HCT116 (cell line): ENCODE measurements around the gene SLC25A21. TPM values are rescaled to one million over a fixed set of nuclear protein-coding genes. Genes with fewer than 3 reads are reported as not detected.

Source experiments
- ATAC-seq: fragments of 200-7000 bp; cut with Tn5 transposase; 2 replicates; pipeline ENCODE4 v1.9.1; 2020; ENCODE audit warnings: mild to moderate bottlenecking, moderate library complexity
- BruUV-seq: library from RNA; stranded (reverse); fragments of 400-500 nt; replicated peaks from 2 replicates; lab custom pipeline; 2021; lab: Mats Ljungman, UMichigan
- CTCF ChIA-PET: fragments of 300-600 bp; sonication (Branson Sonifier 250); formaldehyde crosslinking; loops from one replicate; lab custom pipeline; 2021; ENCODE audit warnings: antibody characterized with exemption; lab: Charles Lee
- POLR2A ChIA-PET: fragments of 300-600, 350-600 bp; sonication (Branson Sonifier 250); formaldehyde crosslinking; loops from one replicate; lab custom pipeline; 2021; ENCODE audit warnings: antibody characterized with exemption; lab: Charles Lee
- RAD21 ChIA-PET, 2 experiments: fragments of 300-600 bp; sonication (Branson Sonifier 250); formaldehyde crosslinking; loops; one replicate each; lab custom pipeline; 2023; ENCODE audit warnings: low total read pairs in 2 of 2; ENCODE audit not compliant: uncharacterized antibody in 2 of 2, unreplicated experiment in 2 of 2, low non-redundant PET in 1 of 2; lab: Charles Lee
- DNase-seq: peaks from one replicate; pipeline ENCODE4 v3.0.0-alpha.2; 2010; ENCODE audit warnings: low read depth, low spot score
- H2AFZ ChIP-seq: fragments of 200-600 bp; shearing (Covaris generic), sonication (generic); 2 replicates; pipeline ENCODE4 v1.6.1; 2017; ENCODE audit warnings: low read depth, mixed run types, mixed read lengths, antibody characterized with exemption, low read length; ENCODE audit not compliant: poor library complexity, severe bottlenecking
- H3K27ac ChIP-seq: 2 replicates; pipeline ENCODE4 v1.5.1; 2012; ENCODE audit warnings: low read depth, low read length
- H3K27me3 ChIP-seq: fragments of 200-600 bp; sonication (generic); 2 replicates; pipeline ENCODE4 v1.6.1; 2016; ENCODE audit warnings: mixed run types, low read length, mixed read lengths; ENCODE audit not compliant: insufficient read depth
- H3K36me3 ChIP-seq, 2 experiments: fragments of 200-500 bp in 1 of 2; fragments of 200-600 bp in 1 of 2; sonication (Bioruptor generic) in 1 of 2; sonication (generic) in 1 of 2; 2 replicates each; pipeline versions ENCODE4 v1.5.1 to v1.6.1; 2014 to 2016; ENCODE audit warnings: low read length in 2 of 2, inconsistent platforms in 1 of 2, mixed read lengths in 1 of 2, mixed run types in 1 of 2; ENCODE audit not compliant: insufficient read depth in 2 of 2, control insufficient read depth in 1 of 2
- H3K4me1 ChIP-seq, 2 experiments: fragments of 200-600 bp in 1 of 2; sonication (generic) in 1 of 2; 2 replicates each; pipeline versions ENCODE4 v1.5.1 to v1.6.1; 2012 to 2017; ENCODE audit warnings: low read length in 2 of 2, inconsistent platforms in 1 of 2, mild to moderate bottlenecking in 1 of 2, mixed read lengths in 1 of 2, mixed run types in 1 of 2, moderate library complexity in 1 of 2; ENCODE audit not compliant: insufficient read depth in 2 of 2, control insufficient read depth in 1 of 2
- H3K4me2 ChIP-seq: fragments of 200-600 bp; sonication (generic); 2 replicates; pipeline ENCODE4 v1.6.1; 2017; ENCODE audit warnings: mixed run types, low read length, mixed read lengths
- H3K4me3 ChIP-seq, 2 experiments: fragments of 200-600 bp in 1 of 2; sonication (generic) in 1 of 2; replicated peaks in 1 of 2; 2 replicates each; pipeline ENCODE4 v1.5.1; 2011 to 2016; ENCODE audit warnings: low read length in 2 of 2, control low read depth in 1 of 2, low read depth in 1 of 2, mild to moderate bottlenecking in 1 of 2, mixed read lengths in 1 of 2, mixed run types in 1 of 2
- H3K79me2 ChIP-seq: fragments of 200-600 bp; sonication (generic); 2 replicates; pipeline ENCODE4 v1.6.1; 2017; ENCODE audit warnings: mild to moderate bottlenecking, mixed run types, low read length, moderate library complexity, mixed read lengths; ENCODE audit not compliant: insufficient read depth
- H3K9ac ChIP-seq: fragments of 200-600 bp; sonication (generic); 2 replicates; pipeline ENCODE4 v1.6.1; 2016; ENCODE audit warnings: low read length, mixed read lengths
- H3K9me2 ChIP-seq: fragments of 200-600 bp; sonication (generic), shearing (Covaris generic); 2 replicates; pipeline ENCODE4 v1.6.1; 2017; ENCODE audit warnings: mixed run types, mild to moderate bottlenecking, moderate library complexity; ENCODE audit not compliant: insufficient read depth
- H3K9me3 ChIP-seq, 2 experiments: fragments of 200-500 bp in 1 of 2; fragments of 200-600 bp in 1 of 2; sonication (Bioruptor generic) in 1 of 2; sonication (generic) in 1 of 2; 2 replicates each; pipeline ENCODE4 v1.6.1; 2014 to 2017; ENCODE audit warnings: low read length in 2 of 2, mixed read lengths in 2 of 2, inconsistent platforms in 1 of 2, low read depth in 1 of 2, mild to moderate bottlenecking in 1 of 2, mixed run types in 1 of 2, moderate library complexity in 1 of 2; ENCODE audit not compliant: control insufficient read depth in 1 of 2, insufficient read depth in 1 of 2
- H4K20me1 ChIP-seq: fragments of 200-600 bp; sonication (generic), shearing (Covaris generic); 2 replicates; pipeline ENCODE4 v1.6.1; 2017; ENCODE audit warnings: mixed run types, mild to moderate bottlenecking, moderate library complexity; ENCODE audit not compliant: insufficient read depth
- ATF3 ChIP-seq: IDR thresholded peaks from 2 replicates; pipeline ENCODE4 v1.6.1; 2012
- CEBPB ChIP-seq: IDR thresholded peaks from 2 replicates; pipeline ENCODE4 v1.6.1; 2012; ENCODE audit warnings: low read depth
- CTCF ChIP-seq, 3 experiments: fragments of 200-600 bp in 1 of 3; sonication (generic) in 1 of 3; IDR thresholded peaks in 2 of 3; conservative IDR thresholded peaks in 1 of 3; 2 replicates each; pipeline ENCODE4 v1.5.1; 2012 to 2017; ENCODE audit warnings: low read depth in 2 of 3, low read length in 2 of 3, antibody characterized with exemption in 1 of 3, borderline replicate concordance in 1 of 3, control low read depth in 1 of 3, mild to moderate bottlenecking in 1 of 3, mixed read lengths in 1 of 3, mixed run types in 1 of 3, moderate library complexity in 1 of 3; ENCODE audit not compliant: insufficient read depth in 1 of 3
- EGR1 ChIP-seq: IDR thresholded peaks from 2 replicates; pipeline ENCODE4 v1.6.1; 2012; ENCODE audit warnings: low read depth
- EZH2phosphoT487 ChIP-seq: fragments of 200-600 bp; IDR thresholded peaks from 2 replicates; pipeline ENCODE4 v1.6.1; 2018; ENCODE audit warnings: antibody characterized with exemption, borderline replicate concordance
- MAX ChIP-seq: IDR thresholded peaks from 2 replicates; pipeline ENCODE4 v1.6.1; 2012
- SIN3A ChIP-seq: IDR thresholded peaks from 2 replicates; pipeline ENCODE4 v1.6.1; 2012; ENCODE audit warnings: low read depth
- SP1 ChIP-seq: IDR thresholded peaks from 2 replicates; pipeline ENCODE4 v1.6.1; 2012; ENCODE audit warnings: low read depth
- SRF ChIP-seq: IDR thresholded peaks from 2 replicates; pipeline ENCODE4 v1.6.1; 2012; ENCODE audit warnings: low read depth
- TCF7L2 ChIP-seq: IDR thresholded peaks from 2 replicates; pipeline ENCODE4 v1.7.0; 2011; ENCODE audit warnings: borderline replicate concordance, inconsistent platforms; ENCODE audit not compliant: insufficient read depth, insufficient read length; ENCODE audit errors: extremely low read depth
- YY1 ChIP-seq: IDR thresholded peaks from 2 replicates; pipeline ENCODE4 v1.6.1; 2011; ENCODE audit warnings: low read length, low read depth, moderate library complexity, mild to moderate bottlenecking; ENCODE audit not compliant: insufficient replicate concordance; ENCODE audit errors: extremely low read depth
- ZBTB33 ChIP-seq: IDR thresholded peaks from 2 replicates; pipeline ENCODE4 v1.6.1; 2011; ENCODE audit warnings: mild to moderate bottlenecking, low read length, moderate library complexity; ENCODE audit not compliant: insufficient replicate concordance; ENCODE audit errors: extremely low read depth
- ZFX ChIP-seq: fragments of 450-650 bp; IDR thresholded peaks from 2 replicates; pipeline ENCODE4 v1.6.1; 2017
- ZNF274 ChIP-seq: fragments of 200-500 bp; sonication (Bioruptor generic); IDR thresholded peaks from 2 replicates; pipeline ENCODE4 v1.6.1; 2014; ENCODE audit warnings: mild to moderate bottlenecking, low read depth, low read length, inconsistent platforms
- intact Hi-C: fragments of 100-400 bp; cut with micrococcal nuclease; formaldehyde crosslinking; loops from 2 replicates; pipeline ENCODE4 v1.10.0; 2022
- total RNA-seq: library from RNA; stranded (reverse); gene quantifications from one replicate; pipeline ENCODE4 v1.2.1, GENCODE V29; 2021; ENCODE audit not compliant: unreplicated experiment

Gene SLC25A21
- total RNA-seq, 1 experiment from 2014 or later, result 3.5 TPM

- TF ChIP-seq MAX (no peak), SIN3A (no peak), ATF3 (no peak)
Observed at GRCh38 chr14:36823651-36824050, 348.8 kb downstream of the SLC25A21 start (continued).

- no peak for ATAC-seq
- POLR2A ChIA-PET, result no interaction called here
- H3K27me3 ChIP-seq, result 0 out of 2 replicates have a peak, but pooled peaks cover under 1% of the 10 kb centered on the region
- no TSS peak for BruUV-seq
- H3K4me2 ChIP-seq, result no peak overlapping the region
- CTCF ChIA-PET, result no interaction called here
- no peak overlapping the region for H3K27ac ChIP-seq
- no peak overlapping the region for H2AFZ ChIP-seq
- intact Hi-C loops, result no loop called here
- no peaks in the 10 kb centered on the region for H3K36me3 ChIP-seq
- no peak for DNase-seq
- no peaks in the 10 kb centered on the region for H4K20me1 ChIP-seq
- no peak overlapping the region for H3K4me3 ChIP-seq
- no peak overlapping the region for H3K9ac ChIP-seq
- no peaks in the 10 kb centered on the region for H3K79me2 ChIP-seq
- TF ChIP-seq TCF7L2, result no peak
- TF ChIP-seq CEBPB, result no peak
- TF ChIP-seq SP1, result no peak
- no peak for TF ChIP-seq ZFX
- no peak for TF ChIP-seq ATF3
- TF ChIP-seq YY1, result no peak
- no peak for TF ChIP-seq EZH2phosphoT487
- no peak for TF ChIP-seq ZNF274
- no peak for TF ChIP-seq CTCF (IDR thresholded peaks at IDR 0.05 in 2 of 3, conservative IDR thresholded peaks at IDR 0.05 in 1 of 3; ENCODE audit: borderline replicate concordance in 1 of 3, insufficient read depth in 1 of 3, low read depth in 2 of 3, low read length in 2 of 3)
- TF ChIP-seq ZBTB33, result no peak
- TF ChIP-seq MAX, result no peak
- TF ChIP-seq EGR1, result no peak
- TF ChIP-seq SRF, result no peak
- no peaks in the 10 kb centered on the region for H3K9me3 ChIP-seq
- RAD21 ChIA-PET, result no interaction called here
- H3K9me2 ChIP-seq, result no peaks in the 10 kb centered on the region
- no peaks in the 10 kb centered on the region; a peak in 1 of 4 replicates for H3K4me1 ChIP-seq
Observed at GRCh38 chr14:36822685-36823084, 349.7 kb downstream of the SLC25A21 start.
